GM12874 (cell line): ENCODE data around the gene RFLNA.

Experiments used
- TF ChIP-seq, protein P1 (sequence below): IDR thresholded peaks from 2 replicates; pipeline ENCODE4 v1.5.1; 2011; ENCODE audit warnings: low read depth, mild to moderate bottlenecking, control low read depth, low read length, moderate library complexity; ENCODE audit not compliant: insufficient read depth

RFLNA gene

DNA sequence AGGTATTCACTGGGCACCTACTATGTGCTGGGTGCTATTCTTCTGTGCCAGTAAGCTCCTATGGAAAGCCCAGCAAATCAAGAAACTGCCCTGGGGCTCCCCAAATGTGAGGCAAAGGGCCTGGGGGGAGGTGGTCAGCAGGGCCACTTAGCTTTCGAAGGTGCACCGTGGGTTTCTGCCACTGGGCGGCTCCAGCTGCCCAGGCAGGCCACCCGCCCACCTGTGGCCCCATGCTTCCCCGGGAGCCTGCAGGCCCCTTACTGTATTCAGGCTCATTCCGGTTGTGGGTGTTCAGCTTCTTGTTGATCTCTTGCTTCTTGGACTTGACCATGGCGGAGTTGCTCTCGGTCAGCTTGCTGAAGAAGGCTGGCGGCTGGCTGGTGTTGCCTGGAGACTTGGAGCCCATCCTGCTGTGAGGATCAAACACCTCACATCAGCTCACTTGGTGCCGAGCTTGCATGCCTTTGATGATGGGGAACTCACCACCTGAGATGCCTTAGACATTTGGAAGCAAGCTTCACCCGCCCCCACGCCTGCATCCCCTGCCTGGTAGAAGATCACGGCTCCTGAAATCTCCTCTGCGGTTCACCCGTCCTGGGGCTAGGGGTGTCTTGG is 37.3 kb downstream of the RFLNA start:
- TF ChIP-seq, protein P1, sequence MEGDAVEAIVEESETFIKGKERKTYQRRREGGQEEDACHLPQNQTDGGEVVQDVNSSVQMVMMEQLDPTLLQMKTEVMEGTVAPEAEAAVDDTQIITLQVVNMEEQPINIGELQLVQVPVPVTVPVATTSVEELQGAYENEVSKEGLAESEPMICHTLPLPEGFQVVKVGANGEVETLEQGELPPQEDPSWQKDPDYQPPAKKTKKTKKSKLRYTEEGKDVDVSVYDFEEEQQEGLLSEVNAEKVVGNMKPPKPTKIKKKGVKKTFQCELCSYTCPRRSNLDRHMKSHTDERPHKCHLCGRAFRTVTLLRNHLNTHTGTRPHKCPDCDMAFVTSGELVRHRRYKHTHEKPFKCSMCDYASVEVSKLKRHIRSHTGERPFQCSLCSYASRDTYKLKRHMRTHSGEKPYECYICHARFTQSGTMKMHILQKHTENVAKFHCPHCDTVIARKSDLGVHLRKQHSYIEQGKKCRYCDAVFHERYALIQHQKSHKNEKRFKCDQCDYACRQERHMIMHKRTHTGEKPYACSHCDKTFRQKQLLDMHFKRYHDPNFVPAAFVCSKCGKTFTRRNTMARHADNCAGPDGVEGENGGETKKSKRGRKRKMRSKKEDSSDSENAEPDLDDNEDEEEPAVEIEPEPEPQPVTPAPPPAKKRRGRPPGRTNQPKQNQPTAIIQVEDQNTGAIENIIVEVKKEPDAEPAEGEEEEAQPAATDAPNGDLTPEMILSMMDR = 0 out of 2 replicates have a peak, but pooled peaks have one; percentile 20

DNA sequence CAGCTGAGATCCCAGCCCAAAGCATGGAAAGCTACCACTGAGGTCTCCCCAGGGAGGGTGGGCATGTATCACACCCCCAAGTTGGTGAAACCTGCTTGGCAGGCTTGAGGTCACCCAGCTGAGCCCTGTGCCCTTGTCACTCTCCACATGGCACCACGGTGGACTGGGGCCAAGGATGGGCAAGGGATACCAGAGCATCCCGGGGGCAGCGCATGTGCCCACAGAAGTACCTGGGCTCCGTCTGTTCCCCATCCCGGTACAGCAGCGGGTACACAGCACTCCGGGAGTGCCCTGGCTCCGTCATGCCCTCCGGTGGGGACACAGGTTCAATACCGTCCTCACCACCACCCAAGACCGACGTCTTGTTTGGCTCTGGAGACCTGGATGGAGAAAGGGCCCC is 38.0 kb downstream of the RFLNA start:
- TF ChIP-seq, protein P1 = no peak

DNA sequence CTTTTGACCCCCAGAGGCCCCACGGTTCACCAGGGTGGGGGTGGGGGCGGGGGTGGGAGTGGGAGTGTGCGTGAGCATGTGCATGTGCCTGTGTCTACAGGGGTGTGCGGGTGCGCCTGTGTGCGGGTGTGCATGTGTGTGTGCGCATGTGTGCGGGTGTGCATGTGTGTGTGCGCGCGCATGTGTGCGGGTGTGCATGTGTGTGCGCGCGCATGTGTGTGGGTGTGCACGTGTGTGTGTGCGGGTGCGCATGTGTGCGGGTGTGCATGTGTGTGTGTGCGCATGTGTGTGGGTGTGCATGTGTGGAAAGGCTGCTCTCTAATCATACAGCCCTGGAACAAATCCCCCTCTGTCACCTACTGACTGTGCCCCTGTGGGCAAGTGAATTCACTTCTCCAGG is 38.8 kb downstream of the RFLNA start:
- TF ChIP-seq, protein P1 = no peak

DNA sequence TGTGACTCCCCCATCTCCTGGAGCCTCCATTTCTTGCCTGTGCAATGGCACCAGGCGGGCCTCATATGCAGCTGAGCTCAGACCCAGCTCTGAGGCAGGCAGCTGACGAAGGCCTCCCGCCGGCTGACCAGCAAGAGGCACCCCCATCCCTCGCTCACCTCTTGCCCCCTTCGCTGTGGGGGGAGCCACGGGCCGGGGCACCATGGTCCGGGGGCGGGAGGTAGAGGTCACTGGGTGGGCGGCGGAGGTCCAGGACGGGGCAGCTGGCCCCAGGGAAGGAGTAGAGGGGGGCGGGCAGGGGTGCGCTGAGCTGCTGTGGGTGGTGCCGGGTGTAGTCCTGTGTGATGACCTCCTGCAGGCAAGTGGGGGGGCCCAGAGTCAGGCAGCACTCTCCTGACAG is 39.4 kb downstream of the RFLNA start:
- TF ChIP-seq, protein P1 = no peak

DNA sequence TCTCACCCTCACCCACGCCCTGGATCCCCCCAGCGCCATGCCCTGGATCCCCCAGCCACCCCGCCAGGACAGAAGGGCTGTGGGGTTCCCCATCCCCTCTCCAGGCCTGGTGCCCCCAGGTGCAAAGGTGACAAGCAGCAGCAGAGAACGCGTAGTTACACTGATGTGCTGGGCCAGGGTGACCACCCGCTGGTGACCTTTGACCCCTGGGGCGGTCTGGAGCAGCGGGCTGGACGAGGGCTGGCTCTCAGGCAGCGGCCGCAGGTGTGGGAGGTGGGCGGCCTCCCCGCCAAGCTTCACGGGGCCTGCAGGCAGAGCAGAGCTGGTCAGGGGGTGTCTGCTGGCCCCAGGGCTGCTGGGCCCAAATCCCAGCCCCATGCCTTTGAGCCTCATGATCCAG is 40.1 kb downstream of the RFLNA start:
- TF ChIP-seq, protein P1 = no peak

DNA sequence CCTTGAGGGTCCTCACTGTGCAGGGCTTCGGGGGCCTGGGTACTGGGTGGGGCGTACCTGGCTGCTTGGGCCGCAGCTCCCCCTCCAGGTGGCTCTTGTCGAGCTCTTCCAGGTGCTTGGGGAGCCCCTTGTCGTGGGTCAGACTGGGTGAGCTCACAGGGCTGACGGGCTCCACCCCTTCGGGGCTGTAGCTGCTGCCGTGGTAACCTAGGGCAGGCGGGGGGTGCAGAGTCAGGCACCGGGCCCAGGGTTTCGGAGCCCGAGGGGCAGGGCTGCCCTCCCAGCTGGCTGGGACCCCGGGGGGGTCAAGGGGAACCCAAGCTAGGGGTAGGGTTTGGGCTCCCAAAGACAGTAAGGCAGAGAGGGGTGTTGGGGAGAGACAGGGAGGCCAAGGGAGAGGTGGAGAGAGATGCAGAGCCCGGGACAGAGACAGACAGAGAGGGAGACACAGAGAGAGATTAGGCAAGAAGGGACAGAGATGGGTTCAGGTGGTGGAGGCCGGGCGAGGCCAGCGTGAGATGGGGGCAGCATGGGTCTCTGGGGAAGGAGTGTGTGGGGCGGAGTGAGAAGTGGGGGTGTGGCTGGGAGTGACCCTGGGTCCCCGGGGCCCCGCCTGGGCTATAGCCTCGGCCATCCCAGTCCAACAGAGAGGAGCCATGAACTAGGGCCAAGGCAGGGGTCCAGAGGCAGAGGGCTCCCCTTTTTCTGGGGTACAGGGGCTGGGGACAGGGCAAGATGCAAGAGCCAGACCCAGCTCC is 40.7 kb downstream of the RFLNA start:
- TF ChIP-seq, protein P1 = no peak

DNA sequence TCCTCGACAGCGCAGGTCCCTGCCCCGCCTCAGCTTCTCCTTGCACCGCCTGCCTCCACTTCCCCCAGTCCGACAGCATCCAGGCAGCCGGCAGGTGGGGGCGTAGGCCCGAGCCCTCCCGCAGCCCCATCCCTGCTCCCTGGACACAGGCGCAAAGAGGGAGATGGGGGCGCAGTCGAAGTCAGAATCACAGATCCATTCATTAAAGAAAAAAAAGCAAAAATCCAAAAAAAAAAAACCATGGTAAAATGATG is 41.2 kb downstream of the RFLNA start:
- TF ChIP-seq, protein P1 = no peak
